Ureter (tissue), 1 donor: Measurements from ENCODE around the gene ARPP19. TPM values are rescaled to one million over a fixed set of nuclear protein-coding genes. Genes with fewer than 3 reads are reported as not detected.
"Not testable (repeated sequence)": the region's sequence is repeated elsewhere in the genome, so short reads cannot be mapped to it uniquely, and the experiment has no call there.

Experiments
- DNase-seq: peaks from one replicate; pipeline ENCODE4 v3.0.0-alpha.2; 2020; ENCODE audit warnings: low spot score
- total RNA-seq: library from RNA; stranded (reverse); gene quantifications from one replicate; pipeline ENCODE4 v1.2.4, GENCODE V29; 2023
- donor health status: DM: yes; HTN: yes; CAD: no.

Gene ARPP19
- total RNA-seq, 1 donor from 2014 or later, result 125 TPM

GRCh38 chr15:52512869-52513268 lies 56.0 kb downstream of the ARPP19 start:
- not testable (repeated sequence) for DNase-seq

- DNase-seq, result no peak
Measured at GRCh38 chr15:52511084-52511483, 57.7 kb downstream of the ARPP19 start.

GRCh38 chr15:52509500-52510245 lies 59.2 kb downstream of the ARPP19 start:
- DNase-seq, result no peak

- DNase-seq, result no peak
Measured at GRCh38 chr15:52506549-52506948, 62.3 kb downstream of the ARPP19 start.

- DNase-seq, result no peak
Measured at GRCh38 chr15:52505151-52505550, 63.7 kb downstream of the ARPP19 start.

- DNase-seq, result no peak
Measured at GRCh38 chr15:52503788-52504496, 64.9 kb downstream of the ARPP19 start.

GRCh38 chr15:52502608-52503007 lies 66.2 kb downstream of the ARPP19 start:
- no peak for DNase-seq

GRCh38 chr15:52499506-52499905 lies 69.3 kb downstream of the ARPP19 start:
- no peak for DNase-seq

GRCh38 chr15:52498706-52499105 lies 70.1 kb downstream of the ARPP19 start:
- DNase-seq, result no peak

Other genes starting within 250 kb of the ARPP19 start
- 25.3 TPM for gene MYO5A, start 40.1 kb downstream of the ARPP19 start, total RNA-seq
- 63.5 TPM for gene ATOSA, start 110.4 kb upstream of the ARPP19 start, total RNA-seq
- not detected for gene ONECUT1, start 221.3 kb upstream of the ARPP19 start, total RNA-seq